Mucosa of descending colon (tissue), 3 donors: Measurements from ENCODE around the gene ESR1. TPM values are rescaled to one million over a fixed set of nuclear protein-coding genes. Genes with fewer than 3 reads are reported as not detected.
A peak's percentile ranks its signal among the peaks of the same experiment; 100 is the strongest.

ENCODE experiments used
- ATAC-seq: fragments of 200-7000 bp; cut with Tn5 transposase; one replicate; pipeline ENCODE4 v1.9.1; 2020; ENCODE audit warnings: mild to moderate bottlenecking, moderate library complexity
- DNase-seq, 3 donors: peaks; one replicate each; pipeline ENCODE4 v3.0.0-alpha.2; 2020
- H3K36me3 ChIP-seq: fragments of 200-600 bp; one replicate; pipeline ENCODE4 v1.8.0; 2021; ENCODE audit warnings: low read depth, mild to moderate bottlenecking
- H3K4me1 ChIP-seq: fragments of 200-600 bp; one replicate; pipeline ENCODE4 v1.8.0; 2021; ENCODE audit warnings: low read depth, mild to moderate bottlenecking
- H3K4me3 ChIP-seq: fragments of 200-600 bp; one replicate; pipeline ENCODE4 v1.8.0; 2021; ENCODE audit warnings: mild to moderate bottlenecking
- H3K9me3 ChIP-seq: fragments of 200-600 bp; one replicate; pipeline ENCODE4 v1.8.0; 2021; ENCODE audit warnings: mild to moderate bottlenecking
- intact Hi-C, 2 donors: fragments of 100-400 bp; cut with DNase I in 1 of 2; cut with micrococcal nuclease in 1 of 2; formaldehyde crosslinking; loops; one replicate each; pipeline versions ENCODE4 v1.11.0 to v1.11.1; 2022; cut with DNase I, micrococcal nuclease
- total RNA-seq, 3 donors: library from RNA; stranded (reverse); fragmentation: NEBNext Ultra II Directional in 2 of 3; extraction: Animal tissue kit (Norgen Biotek cat#: 25700) in 2 of 3; gene quantifications; one replicate each; pipeline versions ENCODE4 v1.2.1 to v1.2.4, GENCODE V29; 2021 to 2023
- TF ChIP-seq, protein P1 (sequence below): fragments of 200-600 bp; IDR thresholded peaks from one replicate; pipeline ENCODE4 v1.8.0; 2022; ENCODE audit warnings: antibody characterized with exemption, mild to moderate bottlenecking
- donor health status: DM: no; HTN: no; CAD: no; lungs with moderate emphysema.
- donor health status: DM: no; HTN: no; CAD: no.
- donor health status: DM: no; HTN: yes; CAD: no.

The ESR1 gene
- total RNA-seq, 3 donors from 2014 or later, result 0.55 to 1.6 (median 0.82) TPM

DNA sequence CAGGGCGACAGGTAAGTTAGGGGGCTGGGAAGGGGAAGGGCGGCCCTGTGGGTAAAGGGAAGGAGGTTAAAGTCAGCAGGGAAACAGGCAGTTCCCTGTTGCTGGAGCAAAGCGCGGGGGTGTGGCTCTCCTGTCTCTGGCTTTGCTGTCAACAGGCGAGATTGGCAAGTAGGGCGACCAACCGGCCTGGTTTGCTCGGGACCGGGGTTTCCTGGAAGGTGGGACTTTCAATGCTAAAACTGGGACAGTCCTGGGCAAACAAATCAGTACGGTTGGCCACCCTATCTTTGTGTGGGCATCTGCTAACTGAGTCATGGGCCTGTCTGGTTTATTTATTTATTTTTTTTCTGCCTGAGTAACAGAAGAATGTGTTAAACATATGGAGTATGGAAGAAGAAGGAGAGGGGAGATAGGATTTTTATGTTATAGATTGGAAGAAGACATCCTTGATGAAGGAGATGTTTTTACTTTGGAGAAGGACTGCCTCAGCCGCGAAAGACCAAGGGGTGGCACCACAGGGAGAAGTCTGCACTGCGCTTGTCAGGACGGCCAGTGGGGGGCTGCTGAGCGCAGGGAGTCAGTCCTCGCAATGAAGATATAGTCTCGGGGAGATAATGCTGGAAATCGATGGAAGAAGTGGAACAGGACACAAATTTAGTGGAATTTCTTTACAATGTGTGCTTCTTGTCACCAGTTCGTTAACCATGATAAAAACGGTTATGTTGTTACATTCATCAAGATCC lies 43.4 kb upstream of the ESR1 start:
- TF ChIP-seq, protein P1, sequence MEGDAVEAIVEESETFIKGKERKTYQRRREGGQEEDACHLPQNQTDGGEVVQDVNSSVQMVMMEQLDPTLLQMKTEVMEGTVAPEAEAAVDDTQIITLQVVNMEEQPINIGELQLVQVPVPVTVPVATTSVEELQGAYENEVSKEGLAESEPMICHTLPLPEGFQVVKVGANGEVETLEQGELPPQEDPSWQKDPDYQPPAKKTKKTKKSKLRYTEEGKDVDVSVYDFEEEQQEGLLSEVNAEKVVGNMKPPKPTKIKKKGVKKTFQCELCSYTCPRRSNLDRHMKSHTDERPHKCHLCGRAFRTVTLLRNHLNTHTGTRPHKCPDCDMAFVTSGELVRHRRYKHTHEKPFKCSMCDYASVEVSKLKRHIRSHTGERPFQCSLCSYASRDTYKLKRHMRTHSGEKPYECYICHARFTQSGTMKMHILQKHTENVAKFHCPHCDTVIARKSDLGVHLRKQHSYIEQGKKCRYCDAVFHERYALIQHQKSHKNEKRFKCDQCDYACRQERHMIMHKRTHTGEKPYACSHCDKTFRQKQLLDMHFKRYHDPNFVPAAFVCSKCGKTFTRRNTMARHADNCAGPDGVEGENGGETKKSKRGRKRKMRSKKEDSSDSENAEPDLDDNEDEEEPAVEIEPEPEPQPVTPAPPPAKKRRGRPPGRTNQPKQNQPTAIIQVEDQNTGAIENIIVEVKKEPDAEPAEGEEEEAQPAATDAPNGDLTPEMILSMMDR, result no peak
- H3K36me3 ChIP-seq, result no peaks in the 10 kb centered on the region
- H3K4me3 ChIP-seq, result no peak overlapping the region
- H3K4me1 ChIP-seq, result no peaks in the 10 kb centered on the region
- peak; percentile 92 for ATAC-seq
- DNase-seq, result peak; percentile 88 to 91 (median 91)
- intact Hi-C loops, result no loop called here
- no peaks in the 10 kb centered on the region for H3K9me3 ChIP-seq

DNA sequence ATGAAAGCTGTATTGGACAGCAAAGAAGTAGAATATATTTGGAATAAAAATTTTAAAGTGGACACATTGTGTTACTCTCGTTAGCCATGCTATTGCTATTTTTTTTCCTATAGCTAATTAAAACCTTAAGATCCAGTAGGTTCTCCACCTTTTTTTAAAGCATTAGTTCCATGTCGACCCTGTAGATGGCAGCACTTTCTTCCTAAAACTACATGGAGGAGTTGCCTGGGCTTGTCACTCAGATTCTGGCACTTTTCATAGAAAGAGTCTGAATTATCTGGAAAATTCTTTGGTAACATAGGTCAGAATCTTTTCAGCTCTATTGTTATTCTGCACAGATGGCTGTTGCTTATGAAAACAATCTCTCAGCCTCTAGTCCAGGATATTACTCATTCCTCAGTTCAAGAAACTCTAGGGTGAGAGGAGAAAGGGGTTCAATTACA lies 42.0 kb upstream of the ESR1 start:
- H3K4me3 ChIP-seq, result no peak overlapping the region
- H3K36me3 ChIP-seq, result no peaks in the 10 kb centered on the region
- ATAC-seq, result peak; percentile 57
- no peaks in the 10 kb centered on the region for H3K4me1 ChIP-seq
- no peaks in the 10 kb centered on the region for H3K9me3 ChIP-seq
- intact Hi-C loops, result no loop called here
- DNase-seq, result peak in 1 of 3 donors; percentile 81
- TF ChIP-seq, protein P1, result peak; percentile 46

DNA sequence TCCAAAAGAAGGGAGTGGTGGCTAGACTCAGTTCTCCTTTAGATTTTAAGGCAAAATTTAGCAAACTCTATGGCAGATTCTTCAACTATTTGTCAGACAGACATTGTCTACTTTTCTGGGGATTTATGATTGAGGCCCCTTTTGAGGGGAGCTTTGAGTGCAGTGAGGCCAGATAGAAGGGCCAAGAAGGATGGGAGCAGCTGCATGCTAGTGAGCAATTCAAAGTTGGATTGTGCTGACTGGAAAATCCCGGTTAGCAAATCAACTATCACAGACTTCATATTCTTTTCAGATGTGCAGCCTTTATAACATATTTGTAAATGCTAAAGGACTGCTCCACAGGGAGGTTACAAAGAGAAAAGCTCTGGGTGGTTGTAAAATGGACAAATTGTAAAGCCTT lies 35.0 kb upstream of the ESR1 start:
- Histone ChIP-seq H3K4me1 (no peaks in the 10 kb centered on the region), H3K9me3 (no peaks in the 10 kb centered on the region), H3K4me3 (no peak overlapping the region), H3K36me3 (no peaks in the 10 kb centered on the region)
- intact Hi-C loops, result no loop called here
- DNase-seq (no peak), ATAC-seq (no peak)
- TF ChIP-seq, protein P1, result no peak

DNA sequence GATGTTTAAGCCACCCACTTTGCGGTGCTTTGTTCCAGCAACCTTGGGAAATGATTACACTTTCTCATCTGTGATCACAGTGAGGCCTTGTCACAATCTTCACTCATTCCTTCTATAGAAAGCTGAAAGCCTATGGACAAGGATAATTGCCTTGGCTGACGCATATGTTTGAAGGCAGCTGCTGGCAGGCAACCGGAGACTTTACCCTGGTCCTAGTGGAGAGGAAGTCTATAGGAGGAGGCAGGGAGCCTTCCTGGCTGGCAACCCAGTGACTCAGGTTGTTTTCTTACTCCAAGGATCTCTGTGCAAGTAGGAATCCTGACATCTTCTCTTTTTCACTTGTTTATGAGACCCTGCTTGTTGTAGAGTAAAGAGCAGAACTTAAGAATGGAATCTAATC lies 34.1 kb upstream of the ESR1 start:
- intact Hi-C loops, result no loop called here
- TF ChIP-seq, protein P1, result no peak
- no peaks in the 10 kb centered on the region for H3K36me3 ChIP-seq
- H3K4me1 ChIP-seq, result no peaks in the 10 kb centered on the region
- H3K4me3 ChIP-seq, result no peak overlapping the region
- DNase-seq (no peak), ATAC-seq (no peak)
- no peaks in the 10 kb centered on the region for H3K9me3 ChIP-seq

DNA sequence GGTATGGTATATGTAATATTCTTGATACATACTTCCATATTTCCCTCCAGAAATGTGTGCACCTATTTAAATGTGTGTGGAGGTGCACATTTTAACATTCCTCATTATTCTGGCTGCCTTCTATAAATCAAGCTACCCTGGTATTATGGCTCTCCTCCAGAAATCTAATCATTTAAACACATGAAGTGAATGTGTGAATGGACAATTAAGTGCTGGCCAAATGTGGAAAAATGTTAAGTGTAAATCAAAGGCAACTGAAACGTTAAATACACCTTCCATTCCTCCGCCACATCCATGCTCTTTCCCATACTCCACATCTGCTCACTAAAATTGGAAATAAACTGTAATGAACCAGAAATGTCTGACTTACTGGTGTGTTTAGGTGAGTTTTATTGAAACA lies 24.9 kb upstream of the ESR1 start:
- no peak for DNase-seq
- Histone ChIP-seq H3K9me3 (no peaks in the 10 kb centered on the region), H3K4me3 (no peak overlapping the region), H3K4me1 (no peaks in the 10 kb centered on the region), H3K36me3 (no peaks in the 10 kb centered on the region)
- intact Hi-C loops, result no loop called here
- no peak for ATAC-seq
- TF ChIP-seq, protein P1, result no peak
